Measurements from ENCODE around the gene BRD1. TPM values are rescaled to one million over a fixed set of nuclear protein-coding genes. Genes with fewer than 3 reads are reported as not detected.
A peak's percentile ranks its signal among the peaks of the same experiment; 100 is the strongest.
"Not testable (repeated sequence)": the region's sequence is repeated elsewhere in the genome, so short reads cannot be mapped to it uniquely, and the experiment has no call there.

The BRD1 gene
- total and polyA plus RNA-seq, 4 donors = 7.6 to 32.2 (median 24.2) TPM

- H3K27ac ChIP-seq (ENCODE audit: low read depth in 1 of 2, low read length in 2 of 2) = no peak overlapping the region
- H3K27me3 ChIP-seq (ENCODE audit: control insufficient read depth in 1 of 2, insufficient read depth in 2 of 2, low read length in 1 of 2) = no peaks in the 10 kb centered on the region
- intact Hi-C loops (cut with DNase I) = loop anchor here in 1 of 2 donors (5.0 kb wide), 1 partner anchor 61 kb away; the partner anchor contains the start of genes ALG12 and CRELD2
- DNase-seq = peak in 1 of 2 donors; percentile 57
- H3K9me3 ChIP-seq (ENCODE audit: control insufficient read depth, low read length) = no peaks in the 10 kb centered on the region
- ATAC-seq (ENCODE audit: low FRiP score) = no peak
- H3K36me3 ChIP-seq (ENCODE audit: control insufficient read depth in 1 of 2, insufficient read depth in 2 of 2, low read length in 1 of 2) = no peaks in the 10 kb centered on the region
- WGBS, 2 donors = 88 to 91% methylated on average over 12 to 19 of the region's 23 CpGs
- no peaks in the 10 kb centered on the region for H3K4me1 ChIP-seq (ENCODE audit: control insufficient read depth in 1 of 2, insufficient read depth in 2 of 2, low read length in 2 of 2)
- no peak overlapping the region for H3K4me3 ChIP-seq (ENCODE audit: low read length in 2 of 2)
Measured at GRCh38 chr22:49856343-49856742, 28.7 kb upstream of the BRD1 start.

- Histone ChIP-seq H3K27ac (ENCODE audit: low read depth in 1 of 2, low read length in 2 of 2) (no peak overlapping the region), H3K9me3 (ENCODE audit: control insufficient read depth, low read length) (no peaks in the 10 kb centered on the region), H3K4me3 (ENCODE audit: low read length in 2 of 2) (no peak overlapping the region), H3K36me3 (ENCODE audit: control insufficient read depth in 1 of 2, insufficient read depth in 2 of 2, low read length in 1 of 2) (no peaks in the 10 kb centered on the region), H3K27me3 (ENCODE audit: control insufficient read depth in 1 of 2, insufficient read depth in 2 of 2, low read length in 1 of 2) (no peaks in the 10 kb centered on the region), H3K4me1 (ENCODE audit: control insufficient read depth in 1 of 2, insufficient read depth in 2 of 2, low read length in 2 of 2) (no peaks in the 10 kb centered on the region)
- WGBS, 2 donors = 53 to 58% methylated on average over 9 of the region's 9 CpGs
- intact Hi-C loops (cut with DNase I) = loop anchor here in 1 of 2 donors (5.0 kb wide), 1 partner anchor 62 kb away; the partner anchor contains the start of genes ALG12 and CRELD2
- ATAC-seq (ENCODE audit: low FRiP score) = no peak
- DNase-seq = peak in 1 of 2 donors; percentile 9
Measured at GRCh38 chr22:49855251-49855911, 27.7 kb upstream of the BRD1 start.

- no peaks in the 10 kb centered on the region for H3K27me3 ChIP-seq (ENCODE audit: control insufficient read depth in 1 of 2, insufficient read depth in 2 of 2, low read length in 1 of 2)
Measured at GRCh38 chr22:49853981-49854831, 26.5 kb upstream of the BRD1 start.

GRCh38 chr22:49852898-49853894, 25.5 kb upstream of the BRD1 start, which contains the start of gene ZBED4:
TSS of gene ZBED4 (plus strand) at chr22:49853844. CDS start at chr22:49883663, 29,819 bp downstream.
- WGBS, 2 donors = 0% methylated on average over 72 to 127 of the region's 127 CpGs
- peak within 1 kb of the TSS; percentile 76 to 85 for H3K4me3 ChIP-seq (ENCODE audit: low read length in 2 of 2)
- ATAC-seq (ENCODE audit: low FRiP score) = peak; percentile 97
- intact Hi-C loops (cut with DNase I) = loop anchor here in 1 of 2 donors (1.0 kb wide), 1 partner anchor 65 kb away; the partner anchor contains the start of genes ALG12 and CRELD2
- no peaks in the 10 kb centered on the region for H3K9me3 ChIP-seq (ENCODE audit: control insufficient read depth, low read length)
- peak within 1 kb of the TSS in 1 of 2 donors; percentile 74 for H3K27ac ChIP-seq (ENCODE audit: low read depth in 1 of 2, low read length in 2 of 2)
- no peaks in the 10 kb centered on the region for H3K36me3 ChIP-seq (ENCODE audit: control insufficient read depth in 1 of 2, insufficient read depth in 2 of 2, low read length in 1 of 2)
- no peaks in the 10 kb centered on the region for H3K27me3 ChIP-seq (ENCODE audit: control insufficient read depth in 1 of 2, insufficient read depth in 2 of 2, low read length in 1 of 2)
- H3K4me1 ChIP-seq (ENCODE audit: control insufficient read depth in 1 of 2, insufficient read depth in 2 of 2, low read length in 2 of 2) = no peaks in the 10 kb centered on the region
- peak; percentile 99 to 100 for DNase-seq

More at GRCh38 chr22:49853981-49854831, 26.5 kb upstream of the BRD1 start:
- 1% methylated on average over 50 to 101 of the region's 101 CpGs for WGBS, 2 donors
- Histone ChIP-seq H3K27ac (ENCODE audit: low read depth in 1 of 2, low read length in 2 of 2) (no peak overlapping the region), H3K4me1 (ENCODE audit: control insufficient read depth in 1 of 2, insufficient read depth in 2 of 2, low read length in 2 of 2) (no peaks in the 10 kb centered on the region), H3K4me3 (ENCODE audit: low read length in 2 of 2) (peak overlapping the region; percentile 72 to 85), H3K9me3 (ENCODE audit: control insufficient read depth, low read length) (no peaks in the 10 kb centered on the region), H3K36me3 (ENCODE audit: control insufficient read depth in 1 of 2, insufficient read depth in 2 of 2, low read length in 1 of 2) (no peaks in the 10 kb centered on the region)
- intact Hi-C loops (cut with DNase I) = loop anchor here in 1 of 2 donors (1.0 kb wide), 1 partner anchor 64 kb away; the partner anchor contains the start of genes ALG12 and CRELD2
- ATAC-seq (ENCODE audit: low FRiP score) = no peak
- DNase-seq = peak; percentile 56 to 79

GRCh38 chr22:49852568-49852897, 24.9 kb upstream of the BRD1 start:
- DNase-seq; H3K27me3 ChIP-seq (ENCODE audit: control insufficient read depth in 1 of 2, insufficient read depth in 2 of 2, low read length in 1 of 2); intact Hi-C loops (cut with DNase I); ATAC-seq (ENCODE audit: low FRiP score); H3K4me1 ChIP-seq (ENCODE audit: control insufficient read depth in 1 of 2, insufficient read depth in 2 of 2, low read length in 2 of 2); H3K27ac ChIP-seq (ENCODE audit: low read depth in 1 of 2, low read length in 2 of 2); H3K36me3 ChIP-seq (ENCODE audit: control insufficient read depth in 1 of 2, insufficient read depth in 2 of 2, low read length in 1 of 2); H3K9me3 ChIP-seq (ENCODE audit: control insufficient read depth, low read length): not testable (repeated sequence)
- H3K4me3 ChIP-seq (ENCODE audit: low read length in 2 of 2) = peak overlapping the region; percentile 12 to 76
- 46 to 49% methylated on average over 13 of the region's 13 CpGs for WGBS, 2 donors

- peak in 1 of 2 donors; percentile 48 for DNase-seq
- no peaks in the 10 kb centered on the region for H3K27me3 ChIP-seq (ENCODE audit: control insufficient read depth in 1 of 2, insufficient read depth in 2 of 2, low read length in 1 of 2)
- no peaks in the 10 kb centered on the region for H3K36me3 ChIP-seq (ENCODE audit: control insufficient read depth in 1 of 2, insufficient read depth in 2 of 2, low read length in 1 of 2)
- no peaks in the 10 kb centered on the region for H3K9me3 ChIP-seq (ENCODE audit: control insufficient read depth, low read length)
- WGBS, 2 donors = 85 to 89% methylated on average over 10 of the region's 10 CpGs
- no peaks in the 10 kb centered on the region for H3K4me1 ChIP-seq (ENCODE audit: control insufficient read depth in 1 of 2, insufficient read depth in 2 of 2, low read length in 2 of 2)
- no peak overlapping the region for H3K4me3 ChIP-seq (ENCODE audit: low read length in 2 of 2)
- no peak overlapping the region for H3K27ac ChIP-seq (ENCODE audit: low read depth in 1 of 2, low read length in 2 of 2)
- no peak for ATAC-seq (ENCODE audit: low FRiP score)
- intact Hi-C loops (cut with DNase I) = no loop called here
Measured at GRCh38 chr22:49850959-49851802, 23.5 kb upstream of the BRD1 start.

GRCh38 chr22:49850021-49850911, 22.6 kb upstream of the BRD1 start:
- Histone ChIP-seq H3K36me3 (ENCODE audit: control insufficient read depth in 1 of 2, insufficient read depth in 2 of 2, low read length in 1 of 2) (no peaks in the 10 kb centered on the region), H3K4me3 (ENCODE audit: low read length in 2 of 2) (no peak overlapping the region), H3K4me1 (ENCODE audit: control insufficient read depth in 1 of 2, insufficient read depth in 2 of 2, low read length in 2 of 2) (no peaks in the 10 kb centered on the region), H3K27me3 (ENCODE audit: control insufficient read depth in 1 of 2, insufficient read depth in 2 of 2, low read length in 1 of 2) (no peaks in the 10 kb centered on the region), H3K9me3 (ENCODE audit: control insufficient read depth, low read length) (no peaks in the 10 kb centered on the region), H3K27ac (ENCODE audit: low read depth in 1 of 2, low read length in 2 of 2) (no peak overlapping the region)
- DNase-seq = peak in 1 of 2 donors; percentile 70
- ATAC-seq (ENCODE audit: low FRiP score) = no peak
- intact Hi-C loops (cut with DNase I) = no loop called here
- WGBS, 2 donors = 50 to 51% methylated on average over 31 of the region's 31 CpGs

Measured in aorta (tissue), 5 donors.